ENCODE measurements around the gene MEAK7. TPM values are rescaled to one million over a fixed set of nuclear protein-coding genes. Genes with fewer than 3 reads are reported as not detected.

Gene MEAK7
- polyA plus RNA-seq, 3 donors: 17.9 to 23.3 (median 19.2) TPM

GRCh38 chr16:84496991-84497390 is 7.5 kb downstream of the MEAK7 start:
- no peak for DNase-seq

- DNase-seq: no peak
These were observed 9.0 kb downstream of the MEAK7 start for GRCh38 chr16:84495506-84495905.

- no peak for DNase-seq
These were observed 15.3 kb downstream of the MEAK7 start for GRCh38 chr16:84489131-84489530.

- no peak for DNase-seq
These were observed 17.1 kb downstream of the MEAK7 start for GRCh38 chr16:84487358-84487757.

GRCh38 chr16:84486551-84487235 is 17.8 kb downstream of the MEAK7 start:
- DNase-seq: no peak

GRCh38 chr16:84486126-84486525 is 18.3 kb downstream of the MEAK7 start:
- no peak for DNase-seq

GRCh38 chr16:84485255-84486010 is 19.0 kb downstream of the MEAK7 start:
- DNase-seq: no peak

- DNase-seq: peak; percentile 60
These were observed 19.7 kb downstream of the MEAK7 start for GRCh38 chr16:84484579-84485254.

- no peak for DNase-seq
These were observed 20.4 kb downstream of the MEAK7 start for GRCh38 chr16:84483882-84484565.

GRCh38 chr16:84482951-84483881 is 21.2 kb downstream of the MEAK7 start:
- DNase-seq: no peak

GRCh38 chr16:84482001-84482891 is 22.2 kb downstream of the MEAK7 start:
- DNase-seq: no peak

GRCh38 chr16:84481051-84481735 is 23.3 kb downstream of the MEAK7 start:
- no peak for DNase-seq

GRCh38 chr16:84479716-84480450 is 24.6 kb downstream of the MEAK7 start:
- DNase-seq: no peak

- no peak for DNase-seq
These were observed 26.1 kb downstream of the MEAK7 start for GRCh38 chr16:84478172-84478947.

- DNase-seq: no peak
These were observed 26.8 kb downstream of the MEAK7 start for GRCh38 chr16:84477661-84478060.

GRCh38 chr16:84476401-84476800 is 28.1 kb downstream of the MEAK7 start:
- DNase-seq: no peak

GRCh38 chr16:84475643-84476240 is 28.7 kb downstream of the MEAK7 start:
- no peak for DNase-seq

Measured in renal pelvis (tissue), 4 donors.